Ovary (tissue), 3 donors: ENCODE results near the gene COMMD7.

ENCODE experiments used
- CTCF ChIP-seq, 3 donors: fragments of 450-650 bp in 2 of 3; fragments of 200-600 bp in 1 of 3; IDR thresholded peaks; one replicate each; pipeline versions ENCODE4 v1.5.1 to v1.8.0; 2016 to 2022; ENCODE audit warnings: antibody characterized with exemption in 3 of 3, mild to moderate bottlenecking in 1 of 3
- POLR2A ChIP-seq: fragments of 450-650 bp; IDR thresholded peaks from one replicate; pipeline ENCODE4 v1.6.1; 2017; ENCODE audit warnings: antibody characterized with exemption, mild to moderate bottlenecking, moderate library complexity
- donor health status: DM: no; HTN: no; CAD: no.

DNA sequence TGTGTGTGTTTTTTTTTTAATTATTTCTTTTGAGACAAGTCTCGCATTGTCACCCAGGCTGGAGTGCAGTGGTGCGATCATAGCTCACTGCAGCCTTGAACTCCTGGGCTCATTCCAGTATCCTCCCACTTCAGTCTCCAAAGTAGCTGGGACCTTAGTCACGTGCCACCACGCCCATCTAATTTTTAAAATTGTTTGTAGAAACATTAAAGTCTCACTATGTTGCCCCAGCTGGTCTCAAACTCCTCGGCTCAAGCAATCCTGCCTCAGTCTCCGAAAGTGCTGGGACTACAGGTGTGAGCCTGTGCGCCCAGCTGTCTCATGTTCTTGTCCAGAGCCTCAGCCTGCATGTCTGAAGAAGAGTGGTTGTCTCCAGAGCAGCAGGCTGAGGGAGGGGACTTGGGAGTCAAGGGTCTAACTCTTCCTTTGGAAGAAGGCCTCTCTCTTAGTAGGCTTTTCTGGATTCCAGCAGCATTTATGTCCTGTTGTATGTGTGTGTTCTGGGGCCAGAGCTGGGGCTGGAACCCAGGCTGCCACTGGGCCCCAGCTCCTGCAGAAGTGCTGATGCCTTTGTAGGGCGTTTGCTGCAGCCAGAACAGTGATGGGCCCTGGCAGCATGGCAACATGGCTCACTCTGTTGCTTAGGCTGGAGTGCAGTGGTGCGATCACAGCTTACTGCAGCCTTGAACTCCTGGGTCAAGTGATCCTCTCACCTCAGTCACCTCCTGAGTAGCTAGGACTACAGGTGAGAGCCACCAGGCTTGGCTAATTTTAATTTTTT lies 24.3 kb upstream of the COMMD7 start:
- TF ChIP-seq CTCF (IDR thresholded peaks at IDR 0.05): no peak
- TF ChIP-seq POLR2A: no peak
